Measurements from ENCODE around the gene ARRDC1.

ARRDC1 gene

GRCh38 chr9:137640862-137641261 lies 35.4 kb downstream of the ARRDC1 start:
- DNase-seq (ENCODE audit: low spot score): no peak

- no peak for DNase-seq (ENCODE audit: low spot score)
These were observed 36.7 kb downstream of the ARRDC1 start for GRCh38 chr9:137642118-137642601.

- no peak for DNase-seq (ENCODE audit: low spot score)
These were observed 37.4 kb downstream of the ARRDC1 start for GRCh38 chr9:137642892-137643291.

GRCh38 chr9:137643921-137644320 lies 38.4 kb downstream of the ARRDC1 start:
- no peak for DNase-seq (ENCODE audit: low spot score)

- no peak for DNase-seq (ENCODE audit: low spot score)
These were observed 39.7 kb downstream of the ARRDC1 start for GRCh38 chr9:137645211-137645610.

- no peak for DNase-seq (ENCODE audit: low spot score)
These were observed 40.9 kb downstream of the ARRDC1 start for GRCh38 chr9:137646341-137646740.

GRCh38 chr9:137647096-137647714 lies 41.7 kb downstream of the ARRDC1 start:
- DNase-seq (ENCODE audit: low spot score): no peak

GRCh38 chr9:137648396-137648795 lies 42.9 kb downstream of the ARRDC1 start:
- DNase-seq (ENCODE audit: low spot score): no peak

- DNase-seq (ENCODE audit: low spot score): no peak
These were observed 44.1 kb downstream of the ARRDC1 start for GRCh38 chr9:137649553-137649952.

- no peak for DNase-seq (ENCODE audit: low spot score)
These were observed 44.8 kb downstream of the ARRDC1 start for GRCh38 chr9:137650259-137650658.

- no peak for DNase-seq (ENCODE audit: low spot score)
These were observed 45.3 kb downstream of the ARRDC1 start for GRCh38 chr9:137650779-137651178.

- no peak for DNase-seq (ENCODE audit: low spot score)
These were observed 50.9 kb downstream of the ARRDC1 start for GRCh38 chr9:137656416-137656815.

GRCh38 chr9:137657606-137658005 lies 52.1 kb downstream of the ARRDC1 start:
- no peak for DNase-seq (ENCODE audit: low spot score)

GRCh38 chr9:137658781-137659180 lies 53.3 kb downstream of the ARRDC1 start:
- DNase-seq (ENCODE audit: low spot score): no peak

GRCh38 chr9:137660144-137660543 lies 54.7 kb downstream of the ARRDC1 start:
- DNase-seq (ENCODE audit: low spot score): no peak

- no peak for DNase-seq (ENCODE audit: low spot score)
These were observed 58.1 kb downstream of the ARRDC1 start for GRCh38 chr9:137663584-137663983.

- no peak for DNase-seq (ENCODE audit: low spot score)
These were observed 59.2 kb downstream of the ARRDC1 start for GRCh38 chr9:137664676-137665075.
